G401.6 (cell line): ENCODE results near the gene KDM4B.
"Not testable (repeated sequence)": the region's sequence is repeated elsewhere in the genome, so short reads cannot be mapped to it uniquely, and the experiment has no call there.

Experiments
- FAIRE-seq: peaks from 2 replicates; lab custom pipeline; 2012; peaks lifted over from hg19 to GRCh38; lab: Jason Lieb, UNC

Gene KDM4B

DNA sequence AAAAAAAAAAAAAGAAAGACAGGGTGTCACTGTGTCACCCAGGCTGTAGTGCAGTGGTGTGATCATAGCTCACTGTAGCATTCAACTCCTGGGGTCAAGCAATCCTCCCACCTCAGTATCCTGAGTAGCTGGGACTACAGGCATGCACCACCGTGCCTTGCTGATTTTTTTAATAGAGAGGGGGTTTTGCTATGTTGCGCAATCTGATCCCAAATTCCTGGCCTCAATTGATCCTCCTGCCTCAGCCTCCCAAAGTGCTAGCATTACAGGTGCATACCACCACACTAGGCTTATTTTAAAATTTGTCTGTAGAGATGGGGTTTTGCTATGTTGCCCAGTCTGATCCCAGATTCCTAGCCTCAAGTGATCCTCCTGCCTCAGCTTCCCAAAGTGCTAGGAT is 212.4 kb downstream of the KDM4B start:
- no peak for FAIRE-seq

DNA sequence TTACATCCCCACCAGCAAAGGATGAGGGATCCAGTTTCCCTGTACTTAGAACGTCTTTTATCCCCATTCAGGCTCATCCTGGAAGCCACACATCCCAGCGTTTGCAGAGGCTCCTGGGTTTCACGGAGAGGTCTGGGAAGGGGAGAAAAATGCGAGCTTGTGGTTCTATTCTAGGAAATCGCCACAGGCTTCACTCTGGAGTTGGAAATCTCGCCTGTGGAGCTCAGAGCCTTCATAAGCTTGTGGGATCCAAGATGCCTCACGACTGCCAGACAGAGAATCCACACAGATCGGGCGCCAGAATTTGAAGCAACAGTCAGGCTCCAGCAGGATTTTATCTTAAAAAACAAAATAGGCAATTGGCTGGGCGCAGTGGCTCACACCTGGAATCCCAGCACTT is 213.8 kb downstream of the KDM4B start:
- FAIRE-seq: no peak

DNA sequence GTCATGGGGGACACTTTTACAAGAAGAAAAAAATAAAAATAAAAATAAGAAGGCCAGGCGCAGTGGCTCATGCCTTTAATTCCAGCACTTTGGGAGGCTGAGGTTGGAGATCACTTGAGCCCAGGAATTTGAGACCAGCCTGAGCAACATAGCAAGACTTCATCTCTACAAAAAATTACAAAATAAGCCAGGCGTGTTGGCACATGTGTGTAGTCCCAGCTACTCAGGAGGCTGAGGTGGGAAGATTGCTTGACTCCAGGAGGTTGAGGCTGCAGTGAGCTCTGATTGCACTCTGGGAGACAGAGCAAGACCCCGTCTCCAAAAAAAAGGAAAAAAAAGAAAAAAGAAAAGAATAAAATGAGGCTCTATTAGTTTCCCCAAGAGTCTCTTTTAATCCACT is 214.7 kb downstream of the KDM4B start:
- no peak for FAIRE-seq

DNA sequence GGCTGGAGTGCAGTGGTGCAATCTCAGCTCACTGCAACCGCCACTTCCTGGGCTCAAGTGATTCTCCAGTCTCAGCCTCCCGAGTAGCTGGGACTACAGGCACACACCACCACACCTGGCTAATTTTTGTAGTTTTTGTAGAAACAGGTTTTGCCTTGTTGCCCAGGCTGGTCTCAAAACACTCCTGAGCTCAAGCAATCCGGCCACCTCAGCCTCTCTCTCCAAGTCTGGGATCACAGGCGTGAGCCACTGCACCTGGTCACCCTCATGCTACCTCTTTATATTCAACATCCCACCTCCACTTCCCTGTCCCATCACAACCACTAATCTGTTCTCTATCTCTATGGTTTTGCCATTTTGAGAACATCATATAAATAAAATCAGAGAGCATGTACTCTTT is 216.0 kb downstream of the KDM4B start:
- FAIRE-seq: no peak

DNA sequence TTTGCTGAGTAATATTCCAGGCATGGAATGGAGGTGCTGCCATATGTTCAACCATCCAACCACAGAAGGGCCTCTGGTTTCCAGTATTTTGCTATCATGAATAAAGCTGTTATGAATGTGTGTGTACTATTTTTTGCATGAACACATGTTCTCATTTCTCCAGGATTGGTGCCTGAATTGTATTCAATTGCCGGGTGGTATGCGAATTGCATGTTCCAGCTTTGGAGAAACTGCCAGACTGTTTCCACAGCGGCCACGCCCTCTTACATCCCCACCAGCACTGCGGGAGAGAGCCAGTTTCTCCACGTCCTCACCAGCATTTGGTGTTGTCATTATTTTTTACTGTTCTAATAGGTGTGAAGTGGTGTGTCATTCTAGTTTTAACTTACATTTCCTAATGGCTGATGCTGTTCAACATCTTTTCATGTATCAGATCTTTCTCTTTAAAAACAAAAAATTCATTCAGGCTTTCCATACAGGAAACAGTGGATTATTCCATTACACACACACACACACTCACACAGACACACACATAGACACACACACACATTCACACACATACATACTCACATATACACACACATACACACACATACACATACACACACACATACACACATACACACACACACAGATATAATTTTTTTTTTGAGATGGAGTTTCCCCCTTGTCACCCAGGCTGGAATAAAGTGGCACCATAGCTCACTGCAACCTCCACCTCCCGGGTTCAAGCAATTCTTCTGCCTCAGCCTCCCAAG is 217.6 kb downstream of the KDM4B start:
- FAIRE-seq: no peak

DNA sequence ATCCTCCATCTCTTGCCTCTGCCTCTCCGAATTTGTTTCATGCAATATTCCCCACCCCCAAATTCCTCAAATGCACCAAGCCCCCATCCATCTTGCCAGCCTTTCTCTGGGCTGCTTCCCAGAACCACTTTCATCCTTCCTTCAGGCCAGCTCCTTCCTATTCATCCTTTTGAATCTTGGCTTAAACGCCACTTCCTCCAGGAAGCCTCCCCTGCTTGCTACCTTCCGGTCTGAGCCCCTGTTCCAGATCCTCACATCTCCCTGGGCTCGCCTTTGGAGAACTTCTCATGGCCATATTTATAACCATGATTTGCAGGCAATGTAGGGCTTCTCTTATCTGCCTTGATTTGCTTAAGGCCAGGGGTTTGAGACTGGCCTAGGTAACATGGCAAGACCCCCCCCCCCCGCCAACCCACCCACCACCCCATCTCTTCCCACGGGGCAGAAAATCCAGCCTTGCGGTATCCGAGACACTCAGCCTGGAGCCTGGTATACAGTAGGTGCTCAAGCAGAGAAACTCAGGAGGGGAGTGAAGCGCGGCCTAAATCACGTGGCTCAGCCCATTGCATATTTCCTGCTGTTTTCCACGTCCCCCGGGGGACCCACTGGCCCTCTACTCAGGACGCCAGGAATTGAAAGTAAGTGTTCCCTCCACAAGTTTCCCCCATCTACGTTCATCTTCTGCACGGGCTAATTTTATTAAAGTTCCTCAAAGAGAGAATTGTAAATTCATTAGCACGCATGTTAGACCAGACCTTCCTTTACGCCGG is 219.8 kb downstream of the KDM4B start:
- FAIRE-seq: no peak

DNA sequence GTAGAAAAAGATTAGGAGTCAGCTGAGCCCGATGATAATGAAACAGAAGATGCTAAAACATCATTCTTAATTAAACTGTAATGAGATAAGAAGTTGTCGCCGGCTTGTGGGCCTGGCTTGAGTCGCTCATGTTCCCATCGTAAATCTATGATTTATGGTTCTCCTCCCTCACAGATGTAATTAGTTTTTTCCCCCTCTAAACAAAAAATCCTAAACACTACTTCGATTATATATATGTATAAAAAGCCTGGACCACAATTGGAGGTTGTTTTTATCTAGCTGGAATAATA is 220.3 kb downstream of the KDM4B start:
- no peak for FAIRE-seq

DNA sequence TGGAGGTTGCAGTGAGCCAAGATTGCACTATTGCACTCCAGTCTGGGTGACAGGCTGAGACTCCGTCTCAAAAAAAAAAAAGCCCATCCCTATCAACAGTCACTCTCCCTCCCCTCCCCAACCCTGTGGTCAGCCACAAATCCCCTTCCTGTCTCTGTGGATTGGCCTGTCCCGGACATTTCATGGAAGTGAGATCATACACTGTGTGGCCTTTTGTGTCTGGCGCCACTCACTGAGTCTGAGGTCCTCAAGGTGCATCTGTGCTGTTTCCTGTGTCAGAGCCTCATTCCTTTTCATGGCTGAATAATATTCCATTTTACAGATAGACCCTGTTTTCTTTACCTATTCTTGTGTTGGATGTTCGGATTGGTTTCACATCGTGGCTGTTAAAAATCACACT is 222.2 kb downstream of the KDM4B start:
- no peak for FAIRE-seq

DNA sequence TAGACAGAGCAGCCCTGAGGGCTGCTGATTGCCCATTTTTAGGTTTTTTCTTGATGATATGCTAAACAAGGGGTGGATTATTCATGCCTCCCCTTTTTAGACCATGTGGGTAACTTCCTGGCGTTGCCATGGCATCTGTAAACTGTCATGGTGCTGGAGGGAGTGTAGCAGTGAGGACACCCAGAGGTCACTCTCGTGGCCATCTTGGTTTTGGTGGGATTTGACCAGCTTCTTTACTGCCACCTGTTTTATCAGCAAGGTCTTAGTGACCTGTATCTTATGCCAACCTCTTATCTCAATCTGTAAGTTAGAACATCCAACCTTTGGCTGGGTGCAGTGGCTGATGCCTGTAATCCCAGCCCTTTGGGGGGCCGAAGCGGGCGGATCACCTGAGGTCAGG is 223.7 kb downstream of the KDM4B start:
- no peak for FAIRE-seq

DNA sequence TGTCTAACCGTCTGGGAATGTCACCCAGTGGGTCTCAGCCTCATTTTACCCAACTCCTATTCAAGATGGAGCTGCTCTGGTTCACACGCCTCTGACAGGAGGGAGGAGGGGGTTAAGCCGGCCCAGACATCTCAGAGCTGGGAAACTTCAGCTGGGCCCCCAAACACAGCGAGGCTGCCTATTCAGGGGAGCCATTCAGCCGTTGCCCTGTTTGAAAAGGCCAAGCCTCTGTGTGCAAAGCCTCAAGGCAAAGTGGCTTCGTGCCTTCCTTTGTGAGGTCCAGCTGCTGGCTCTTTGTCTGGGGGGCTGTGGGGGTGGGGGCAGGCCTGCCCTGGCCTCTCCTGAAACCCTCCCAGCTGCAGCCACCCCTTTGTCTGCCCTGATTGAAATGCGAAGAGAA is 224.3 kb downstream of the KDM4B start:
- FAIRE-seq: no peak

DNA sequence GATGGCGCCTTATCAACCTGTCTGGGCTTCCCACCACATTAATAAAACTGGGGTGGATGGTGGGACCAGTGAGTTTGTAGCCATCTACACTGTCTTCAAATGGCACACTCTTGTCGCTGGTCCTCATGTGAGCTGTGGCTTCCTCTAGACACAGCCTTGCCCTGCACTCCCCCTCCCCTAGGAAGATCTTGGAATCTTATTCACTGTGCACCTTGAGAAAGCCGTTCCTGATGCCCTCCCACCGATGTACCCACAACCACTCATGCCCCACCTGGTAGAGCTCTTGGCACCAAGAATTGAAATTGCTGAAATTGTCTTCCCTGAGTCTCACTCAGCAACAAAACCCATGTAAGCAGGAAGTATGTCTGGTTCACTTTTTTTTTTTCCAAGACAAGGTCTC is 225.7 kb downstream of the KDM4B start:
- FAIRE-seq: no peak

DNA sequence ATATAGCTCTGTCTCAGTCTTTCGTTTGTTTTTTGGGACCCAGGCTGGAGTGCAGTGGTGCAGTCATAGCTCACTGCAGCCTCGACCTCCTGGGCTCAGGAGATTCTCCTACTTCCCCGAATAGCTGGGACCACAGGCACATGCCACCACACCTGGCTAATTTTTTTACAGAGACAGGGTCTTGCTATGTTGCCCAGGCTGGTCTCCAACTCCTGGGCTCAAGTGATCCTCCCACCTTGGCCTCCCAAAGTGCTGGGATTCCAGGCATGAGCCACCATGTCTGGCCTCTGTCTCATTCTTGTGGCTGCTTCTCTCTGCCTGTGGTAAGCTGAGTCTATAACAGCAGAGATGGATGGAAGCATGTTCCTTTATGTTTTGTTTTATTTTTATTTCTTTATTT is 226.7 kb downstream of the KDM4B start:
- not testable (repeated sequence) for FAIRE-seq

DNA sequence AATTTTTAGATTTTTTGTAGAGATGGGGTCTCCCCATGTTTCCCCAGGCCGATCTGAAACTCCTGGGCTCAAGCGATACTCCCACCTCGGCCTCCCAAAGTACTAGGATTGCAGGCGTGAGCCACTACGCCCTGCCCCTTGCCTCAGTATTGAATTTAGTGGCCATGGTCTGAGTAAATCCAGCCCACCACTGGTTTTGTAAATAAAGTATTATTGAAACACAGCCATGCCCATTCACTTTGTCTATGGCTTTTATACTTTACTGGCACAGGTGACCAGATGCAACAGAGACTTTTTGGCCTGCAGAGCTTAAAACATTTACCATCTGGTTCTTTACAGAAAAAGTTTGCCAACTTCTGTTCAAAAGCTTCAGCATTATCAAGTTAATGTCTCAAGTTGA is 227.9 kb downstream of the KDM4B start:
- FAIRE-seq: no peak

DNA sequence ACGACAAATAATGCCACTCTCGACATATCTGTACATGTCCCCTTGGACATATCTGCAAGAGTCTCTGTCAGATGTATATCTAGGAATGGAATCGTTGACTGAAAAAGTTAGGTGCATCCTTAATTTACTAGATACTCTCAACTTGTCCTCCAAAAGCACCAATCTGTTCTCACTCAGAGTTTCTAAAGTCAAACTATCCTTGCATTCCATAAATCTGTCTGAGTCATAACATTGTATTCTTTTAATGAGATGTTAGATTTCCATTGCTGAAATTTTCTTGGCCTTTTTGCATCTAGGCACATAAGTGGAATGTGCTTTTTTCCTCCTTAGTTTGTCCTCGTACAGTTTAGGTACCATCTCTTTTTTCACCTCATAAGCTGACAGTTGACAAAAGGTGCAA is 231.9 kb downstream of the KDM4B start:
- FAIRE-seq: no peak

DNA sequence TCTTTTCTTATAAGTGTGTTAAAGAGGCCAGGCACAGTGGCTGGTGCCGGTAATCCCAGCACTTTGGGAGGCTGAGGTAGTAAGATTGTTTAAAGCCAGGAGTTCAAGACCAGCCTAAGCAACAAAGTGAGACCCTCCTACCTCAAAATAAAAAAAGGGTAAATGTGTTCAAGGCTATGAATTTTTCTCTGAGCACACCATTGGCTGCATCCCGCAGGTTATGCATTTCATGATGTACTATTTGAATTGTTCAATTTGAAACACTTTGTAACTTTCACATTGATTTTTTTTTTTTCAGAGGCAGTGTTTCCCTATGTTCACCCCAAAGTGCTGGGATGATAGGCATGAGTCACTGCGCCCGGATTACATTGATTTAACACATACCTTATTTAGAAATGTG is 233.6 kb downstream of the KDM4B start:
- no peak for FAIRE-seq
